T-helper 2 cell (primary cell): ENCODE measurements around the gene GIMD1.

Experiments used
- DNase-seq, 5 experiments: peaks; one replicate each; pipeline versions ENCODE4 v3.0.0 to v3.0.0-alpha.2; 2012 to 2022

The GIMD1 gene

GRCh38 chr4:106312997-106313522, 55.5 kb downstream of the GIMD1 start:
- no peak for DNase-seq

- DNase-seq: no peak
Observed at GRCh38 chr4:106312377-106312776, 56.2 kb downstream of the GIMD1 start.
